NCI-H345 treated with DMSO at 0.1 percent for 48 hours (cell line): ENCODE results near the gene SP8.
A peak's percentile ranks its signal among the peaks of the same experiment; 100 is the strongest.

Source experiments
- DNase-seq: peaks from one replicate; lab custom pipeline; 2025; ENCODE audit not compliant: unreplicated experiment; lab: John Stamatoyannopoulos, UW

SP8 gene

GRCh38 chr7:20795361-20795760 lies 8.7 kb upstream of the SP8 start:
- no peak for DNase-seq

GRCh38 chr7:20794676-20795075 lies 8.0 kb upstream of the SP8 start:
- DNase-seq: no peak

- DNase-seq: peak; percentile 70
Measured at GRCh38 chr7:20793694-20794394, 7.2 kb upstream of the SP8 start.

- peak; percentile 70 for DNase-seq
Measured at GRCh38 chr7:20793248-20793647, 6.6 kb upstream of the SP8 start.

GRCh38 chr7:20791538-20792434 lies 5.1 kb upstream of the SP8 start:
- peak; percentile 76 for DNase-seq

- peak; percentile 45 for DNase-seq
Measured at GRCh38 chr7:20790375-20790774, 3.7 kb upstream of the SP8 start.

GRCh38 chr7:20788420-20788990 lies 1.8 kb upstream of the SP8 start:
- peak; percentile 48 for DNase-seq

GRCh38 chr7:20787660-20788419 lies 1.2 kb upstream of the SP8 start:
- DNase-seq: peak; percentile 57

- DNase-seq: no peak
Measured at GRCh38 chr7:20786421-20786778, 286 bp downstream of the SP8 start.

- DNase-seq: peak; percentile 25
Measured at GRCh38 chr7:20786049-20786412, 655 bp downstream of the SP8 start.

GRCh38 chr7:20785157-20786048 lies 1.3 kb downstream of the SP8 start:
- no peak for DNase-seq

GRCh38 chr7:20784388-20785156 lies 2.1 kb downstream of the SP8 start:
- DNase-seq: no peak

GRCh38 chr7:20783700-20784387 lies 2.8 kb downstream of the SP8 start:
- DNase-seq: no peak

GRCh38 chr7:20783125-20783699 lies 3.5 kb downstream of the SP8 start:
- DNase-seq: no peak

- DNase-seq: no peak
Measured at GRCh38 chr7:20779041-20779440, 7.6 kb downstream of the SP8 start.

GRCh38 chr7:20778063-20778721 lies 8.5 kb downstream of the SP8 start:
- DNase-seq: no peak

GRCh38 chr7:20777377-20778062 lies 9.2 kb downstream of the SP8 start:
- no peak for DNase-seq

GRCh38 chr7:20776942-20777341 lies 9.7 kb downstream of the SP8 start:
- no peak for DNase-seq
